Neural cell (in vitro differentiated cells): ENCODE data around the gene NME3.

ENCODE experiments used
- EZH2 ChIP-seq: fragments of 200-600, 300-800 bp; shearing (Covaris generic), sonication (generic); IDR thresholded peaks from 2 replicates; pipeline ENCODE4 v1.6.1; 2014; ENCODE audit warnings: antibody characterized with exemption, low read length, borderline replicate concordance, mild to moderate bottlenecking; ENCODE audit not compliant: insufficient read depth, poor library complexity, severe bottlenecking
- SMC3 ChIP-seq: fragments of 450-650 bp; conservative IDR thresholded peaks from 2 replicates; pipeline ENCODE4 v1.6.1; 2014; ENCODE audit warnings: antibody characterized with exemption, mild to moderate bottlenecking, moderate library complexity; ENCODE audit not compliant: poor library complexity
- TAF1 ChIP-seq: IDR thresholded peaks from 2 replicates; pipeline ENCODE4 v1.6.1; 2012; ENCODE audit warnings: low read depth
- TF ChIP-seq, protein P1 (sequence below): fragments of 450-650 bp; IDR thresholded peaks from 2 replicates; pipeline ENCODE4 v1.5.1; 2014; ENCODE audit warnings: antibody characterized with exemption, mild to moderate bottlenecking, moderate library complexity; ENCODE audit not compliant: poor library complexity, severe bottlenecking

DNA sequence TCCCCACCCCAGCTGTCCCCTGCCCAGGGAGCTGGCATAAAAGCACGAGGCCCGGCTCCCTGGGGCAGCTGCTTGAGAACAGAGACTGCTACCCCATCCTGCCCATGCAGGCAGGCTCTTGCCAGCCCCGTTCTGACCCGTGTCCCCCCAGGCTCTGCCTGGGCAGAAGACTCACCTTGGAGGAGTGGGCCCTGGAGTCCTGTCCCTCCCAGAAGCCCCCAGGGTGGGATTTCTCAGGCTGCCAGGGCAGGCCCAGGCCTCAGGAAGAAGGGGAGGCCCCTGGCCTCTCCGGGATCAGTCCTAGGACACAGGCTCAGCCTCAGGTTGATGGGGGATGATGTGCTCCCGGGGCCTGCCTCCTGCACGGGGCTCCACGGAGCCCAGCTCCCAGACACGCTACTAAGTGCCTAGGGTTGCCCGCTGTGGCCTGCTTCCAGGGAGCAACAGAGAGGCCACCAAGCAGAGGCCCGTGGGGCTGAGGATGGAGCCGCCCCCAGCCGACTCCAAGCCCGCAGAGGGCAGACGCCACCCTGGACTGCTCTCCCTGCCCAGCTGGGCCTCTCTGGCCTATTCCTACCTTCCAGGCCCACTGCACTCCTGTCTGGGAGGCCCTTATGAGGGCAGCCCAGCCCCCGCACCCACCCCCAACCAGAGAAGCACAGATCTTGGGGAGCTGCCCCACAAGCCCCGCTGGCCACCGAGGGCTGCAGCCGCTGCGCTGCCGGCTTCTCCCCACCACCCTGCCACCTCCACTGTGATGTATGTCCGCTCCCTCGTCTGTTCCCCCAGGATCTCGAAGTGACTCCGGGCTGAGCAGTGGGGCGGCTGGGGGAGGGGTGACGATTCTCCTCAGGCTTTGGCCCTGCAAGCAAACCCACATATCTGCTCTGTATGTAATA, 1.7 kb downstream of the NME3 start:
- TF ChIP-seq EZH2: no peak
- no peak for TF ChIP-seq SMC3
- TF ChIP-seq TAF1: no peak
- TF ChIP-seq, protein P1, sequence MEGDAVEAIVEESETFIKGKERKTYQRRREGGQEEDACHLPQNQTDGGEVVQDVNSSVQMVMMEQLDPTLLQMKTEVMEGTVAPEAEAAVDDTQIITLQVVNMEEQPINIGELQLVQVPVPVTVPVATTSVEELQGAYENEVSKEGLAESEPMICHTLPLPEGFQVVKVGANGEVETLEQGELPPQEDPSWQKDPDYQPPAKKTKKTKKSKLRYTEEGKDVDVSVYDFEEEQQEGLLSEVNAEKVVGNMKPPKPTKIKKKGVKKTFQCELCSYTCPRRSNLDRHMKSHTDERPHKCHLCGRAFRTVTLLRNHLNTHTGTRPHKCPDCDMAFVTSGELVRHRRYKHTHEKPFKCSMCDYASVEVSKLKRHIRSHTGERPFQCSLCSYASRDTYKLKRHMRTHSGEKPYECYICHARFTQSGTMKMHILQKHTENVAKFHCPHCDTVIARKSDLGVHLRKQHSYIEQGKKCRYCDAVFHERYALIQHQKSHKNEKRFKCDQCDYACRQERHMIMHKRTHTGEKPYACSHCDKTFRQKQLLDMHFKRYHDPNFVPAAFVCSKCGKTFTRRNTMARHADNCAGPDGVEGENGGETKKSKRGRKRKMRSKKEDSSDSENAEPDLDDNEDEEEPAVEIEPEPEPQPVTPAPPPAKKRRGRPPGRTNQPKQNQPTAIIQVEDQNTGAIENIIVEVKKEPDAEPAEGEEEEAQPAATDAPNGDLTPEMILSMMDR: no peak
